ENCODE results near the gene ZSCAN5B.

The ZSCAN5B gene

GRCh38 chr19:56146904-56147303 is 50.7 kb downstream of the ZSCAN5B start:
- DNase-seq (ENCODE audit: low read depth in 2 of 3, low spot score in 1 of 3): no peak

GRCh38 chr19:56145698-56146097 is 51.9 kb downstream of the ZSCAN5B start:
- no peak for DNase-seq (ENCODE audit: low read depth in 2 of 3, low spot score in 1 of 3)

- DNase-seq (ENCODE audit: low read depth in 2 of 3, low spot score in 1 of 3): no peak
Measured at GRCh38 chr19:56144831-56145230, 52.8 kb downstream of the ZSCAN5B start.

GRCh38 chr19:56144376-56144775 is 53.2 kb downstream of the ZSCAN5B start:
- DNase-seq (ENCODE audit: low read depth in 2 of 3, low spot score in 1 of 3): no peak

- DNase-seq (ENCODE audit: low read depth in 2 of 3, low spot score in 1 of 3): no peak
Measured at GRCh38 chr19:56142897-56143434, 54.6 kb downstream of the ZSCAN5B start.

- DNase-seq (ENCODE audit: low read depth in 2 of 3, low spot score in 1 of 3): no peak
Measured at GRCh38 chr19:56142087-56142787, 55.3 kb downstream of the ZSCAN5B start.

GRCh38 chr19:56141417-56141993 is 56.1 kb downstream of the ZSCAN5B start:
- no peak for DNase-seq (ENCODE audit: low read depth in 2 of 3, low spot score in 1 of 3)

GRCh38 chr19:56140583-56141416 is 56.8 kb downstream of the ZSCAN5B start, which contains the start of gene ZNF444:
Gene ZNF444 (plus strand): TSS chr19:56141287. CDS start chr19:56146912, 5,625 bp downstream.
- DNase-seq (ENCODE audit: low read depth in 2 of 3, low spot score in 1 of 3): peak; percentile 97 to 99 (median 97)

GRCh38 chr19:56139847-56140582 is 57.6 kb downstream of the ZSCAN5B start:
- DNase-seq (ENCODE audit: low read depth in 2 of 3, low spot score in 1 of 3): no peak
